ENCODE data around the gene SMKR1. TPM values are rescaled to one million over a fixed set of nuclear protein-coding genes. Genes with fewer than 3 reads are reported as not detected.

SMKR1 gene
- total RNA-seq, 1 experiment from 2014 or later: 0.37 TPM

GRCh38 chr7:129482781-129483180 lies 19.6 kb upstream of the SMKR1 start:
- DNase-seq (ENCODE audit: low read depth): no peak

DNA sequence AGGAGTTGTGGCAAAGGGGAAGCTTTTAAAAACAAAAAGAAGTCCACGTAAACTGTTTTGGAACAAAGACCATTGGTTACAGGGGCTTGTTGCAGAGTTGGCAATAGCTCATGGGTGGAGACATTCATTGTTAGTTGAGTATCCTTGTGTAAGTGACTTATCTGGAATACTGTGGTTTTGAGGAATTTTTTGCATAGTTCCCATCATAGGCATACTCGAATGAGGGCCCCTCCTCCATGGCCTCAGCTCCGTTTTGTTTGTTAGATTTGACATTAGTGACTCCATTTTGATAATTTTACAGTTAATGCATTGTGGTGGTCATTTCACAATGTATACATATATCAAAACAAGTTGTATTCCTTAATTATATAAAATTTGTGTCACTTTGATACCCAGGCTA lies 12.8 kb upstream of the SMKR1 start:
- peak; percentile 77 for DNase-seq (ENCODE audit: low read depth)

DNA sequence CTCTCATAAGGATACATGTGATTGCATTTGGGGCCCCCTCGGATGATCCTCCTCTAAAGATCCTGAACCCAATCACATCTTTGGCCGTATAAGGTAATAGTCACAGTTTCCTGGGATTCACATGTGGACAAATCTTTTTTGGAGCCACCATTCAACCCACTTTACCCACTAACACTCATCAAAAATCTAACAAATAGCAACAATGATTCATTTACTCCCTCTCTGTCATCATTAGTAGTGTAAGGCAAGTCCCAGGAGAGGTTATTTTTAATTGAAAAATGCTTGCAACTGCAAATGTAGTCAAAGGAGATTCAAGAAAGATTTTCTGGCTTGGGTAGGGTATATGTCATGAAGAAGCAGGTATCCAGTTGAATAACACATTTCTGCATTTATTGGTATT lies 9.9 kb upstream of the SMKR1 start:
- DNase-seq (ENCODE audit: low read depth): peak; percentile 27

DNA sequence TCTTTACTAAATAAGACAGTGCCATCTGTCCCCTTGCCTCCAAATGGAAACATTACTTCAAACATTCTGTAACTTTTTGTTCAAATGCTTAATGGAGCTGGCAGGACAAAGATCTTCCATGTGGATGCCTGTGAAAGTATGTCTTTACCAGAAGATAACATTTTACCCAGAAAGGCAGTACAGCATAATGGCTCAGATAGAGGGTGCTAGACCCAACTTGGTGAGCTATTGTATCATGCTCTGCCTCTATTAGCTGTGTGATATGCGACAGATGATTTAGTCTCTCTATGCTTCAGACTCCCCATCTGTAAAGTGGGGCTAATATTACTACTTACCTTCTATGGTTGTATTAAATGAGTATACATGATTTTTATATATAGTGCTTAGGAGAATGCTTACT lies 8.8 kb upstream of the SMKR1 start:
- peak; percentile 46 for DNase-seq (ENCODE audit: low read depth)

DNA sequence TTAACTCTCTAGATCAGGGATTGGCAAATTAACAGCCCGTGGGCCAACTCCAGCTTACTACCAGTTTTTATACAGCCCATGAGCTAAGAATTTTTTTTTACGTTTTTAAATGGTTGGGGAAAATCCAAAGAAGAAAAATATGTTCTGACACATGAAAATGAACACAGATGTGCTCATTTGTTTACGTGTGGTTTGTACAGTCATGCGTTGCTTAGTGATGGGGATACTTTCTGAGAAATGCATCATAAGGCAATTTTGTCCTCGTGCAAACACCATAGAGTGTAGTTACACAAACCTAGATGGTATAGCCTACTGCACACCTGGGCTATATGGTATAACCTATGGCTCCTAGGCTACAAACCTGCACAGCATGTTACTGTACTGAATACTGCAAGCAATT lies 8.3 kb upstream of the SMKR1 start:
- DNase-seq (ENCODE audit: low read depth): peak; percentile 92

GRCh38 chr7:129495987-129496386 lies 6.3 kb upstream of the SMKR1 start:
- DNase-seq (ENCODE audit: low read depth): no peak

DNA sequence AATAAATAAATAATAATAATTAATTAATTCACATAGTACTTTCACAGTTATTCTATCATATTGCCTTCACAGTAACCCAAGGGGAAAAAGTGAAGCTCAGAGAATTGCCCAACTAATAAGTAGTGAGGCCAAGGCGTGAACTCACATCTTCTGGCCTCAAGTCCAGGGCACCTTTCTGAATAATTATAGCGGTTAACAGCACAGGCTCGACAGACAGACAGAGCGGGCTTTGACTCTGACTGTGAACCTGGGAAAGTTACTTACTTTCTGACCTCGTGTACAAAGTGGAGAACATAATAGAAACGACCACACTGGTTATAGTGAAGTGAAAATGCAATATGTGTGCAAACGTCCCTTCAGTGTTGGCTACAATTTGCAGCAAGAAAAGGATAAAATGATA lies 5.7 kb upstream of the SMKR1 start:
- no peak for DNase-seq (ENCODE audit: low read depth)

GRCh38 chr7:129497156-129497555 lies 5.2 kb upstream of the SMKR1 start:
- DNase-seq (ENCODE audit: low read depth): no peak

- DNase-seq (ENCODE audit: low read depth): no peak
Observed at GRCh38 chr7:129498021-129498420, 4.3 kb upstream of the SMKR1 start.

GRCh38 chr7:129499999-129500398 lies 2.3 kb upstream of the SMKR1 start:
- peak; percentile 10 for DNase-seq (ENCODE audit: low read depth)

DNA sequence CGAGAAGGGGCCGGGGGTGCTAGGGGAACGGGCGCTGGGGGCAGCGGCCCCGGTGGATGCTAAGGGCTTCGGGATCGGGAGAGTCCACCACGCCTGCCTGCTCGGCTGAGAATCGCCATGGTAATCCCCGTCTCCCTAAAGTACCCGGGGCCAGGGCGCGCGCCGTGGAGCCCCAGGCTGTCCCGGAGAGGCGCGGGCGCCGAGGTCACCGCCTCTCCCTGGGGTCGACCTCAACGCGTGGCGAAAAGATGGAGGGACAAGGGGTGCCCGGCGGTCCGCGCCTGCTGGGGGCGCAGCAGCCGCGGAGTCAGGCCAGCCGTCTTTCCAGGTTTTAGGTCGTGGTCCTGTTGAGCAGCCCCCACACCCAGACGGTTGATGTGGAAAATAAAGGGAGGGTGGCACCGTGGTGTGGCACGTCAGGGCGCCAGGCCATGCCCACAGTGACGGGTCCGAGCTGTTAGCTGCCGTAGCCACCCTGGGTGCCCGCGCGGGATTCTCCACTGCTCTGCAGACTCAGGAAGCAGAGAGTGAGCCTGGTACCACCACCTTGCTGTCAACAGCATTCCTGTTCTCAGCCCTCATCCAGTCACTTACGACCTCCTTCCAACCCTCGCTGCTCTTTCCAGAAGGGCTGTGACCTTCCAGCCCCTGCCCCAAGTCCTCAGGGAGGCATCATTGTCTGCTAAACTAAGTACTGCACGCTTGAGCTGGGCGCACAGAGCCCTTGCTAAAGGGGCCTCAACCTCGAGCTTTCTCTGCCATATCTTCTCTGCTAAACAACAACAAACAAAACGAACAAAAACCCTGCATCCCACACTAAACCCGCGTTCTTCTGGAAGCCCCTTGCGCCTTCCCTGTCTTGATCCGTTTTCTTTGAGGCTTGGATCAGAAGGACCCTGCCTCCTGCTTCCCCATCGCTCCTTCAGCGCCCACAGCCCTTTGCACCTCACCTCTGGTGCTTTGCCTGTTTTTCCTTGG lies 666 bp downstream of the SMKR1 start:
- DNase-seq (ENCODE audit: low read depth): peak; percentile 9

DNA sequence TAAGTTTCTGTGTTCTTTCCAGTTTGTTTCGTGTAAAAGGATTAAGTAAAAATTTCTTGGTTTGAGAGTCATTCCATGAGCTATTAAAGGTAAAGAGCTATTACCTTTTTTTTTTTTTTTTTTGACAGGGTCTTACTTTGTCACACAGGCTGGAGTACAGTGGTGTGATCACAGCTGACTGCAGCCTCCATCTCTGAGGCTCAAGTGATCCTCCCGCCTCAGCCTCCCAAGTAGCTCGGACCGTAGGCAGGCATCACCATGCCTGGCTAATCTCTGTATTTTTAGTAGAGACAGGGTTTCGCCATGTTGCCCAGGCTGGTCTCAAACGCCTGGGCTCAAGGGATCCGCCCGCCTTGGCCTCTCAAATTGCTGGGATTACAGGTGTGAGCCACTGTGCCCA lies 1.4 kb downstream of the SMKR1 start:
- DNase-seq (ENCODE audit: low read depth): no peak

GRCh38 chr7:129512192-129512591 lies 9.9 kb downstream of the SMKR1 start:
- no peak for DNase-seq (ENCODE audit: low read depth)

DNA sequence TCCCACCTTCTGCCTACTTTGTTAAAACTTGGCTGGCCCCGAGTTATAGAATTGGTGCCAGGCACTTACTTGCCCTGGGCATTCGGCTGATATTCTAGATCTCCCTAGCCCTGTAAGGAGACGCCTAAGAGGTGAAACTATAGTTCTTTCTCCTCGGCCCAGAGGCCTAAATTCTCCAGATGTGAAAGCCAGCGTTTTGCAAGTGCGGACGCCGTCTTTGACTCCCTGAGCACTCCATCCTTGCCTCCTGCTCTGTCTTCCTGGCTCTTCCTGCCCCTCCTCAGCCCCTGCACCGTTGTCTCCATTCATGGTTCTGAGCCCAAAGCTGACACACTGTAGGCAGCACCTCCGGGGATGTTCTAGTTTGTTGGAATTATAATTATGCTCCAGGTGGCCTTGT lies 11.2 kb downstream of the SMKR1 start:
- DNase-seq (ENCODE audit: low read depth): no peak

GRCh38 chr7:129514683-129515082 lies 12.4 kb downstream of the SMKR1 start:
- peak; percentile 49 for DNase-seq (ENCODE audit: low read depth)

- DNase-seq (ENCODE audit: low read depth): no peak
Observed at GRCh38 chr7:129515381-129515780, 13.1 kb downstream of the SMKR1 start.

DNA sequence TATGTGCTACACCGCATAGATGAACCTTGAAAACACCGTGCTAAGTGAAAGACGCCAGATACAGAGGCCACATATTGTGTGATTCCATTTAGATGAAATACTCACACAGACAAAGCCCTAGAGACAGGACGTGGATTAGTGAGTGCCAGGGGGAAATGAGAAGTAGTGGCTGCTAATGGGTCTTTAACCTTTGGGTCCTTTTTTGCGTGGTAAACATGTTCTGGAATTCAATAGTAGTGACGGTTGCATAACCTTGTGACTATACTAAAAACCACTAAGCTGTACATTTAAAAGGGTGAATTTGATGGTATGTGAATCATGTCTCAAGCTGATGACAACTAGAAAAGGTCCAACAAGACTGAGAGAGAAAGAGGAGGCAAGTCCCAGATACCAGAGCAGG lies 15.6 kb downstream of the SMKR1 start:
- DNase-seq (ENCODE audit: low read depth): no peak

GRCh38 chr7:129519464-129519863 lies 17.1 kb downstream of the SMKR1 start:
- no peak for DNase-seq (ENCODE audit: low read depth)

- DNase-seq (ENCODE audit: low read depth): no peak
Observed at GRCh38 chr7:129522088-129522970, 20.0 kb downstream of the SMKR1 start.

DNA sequence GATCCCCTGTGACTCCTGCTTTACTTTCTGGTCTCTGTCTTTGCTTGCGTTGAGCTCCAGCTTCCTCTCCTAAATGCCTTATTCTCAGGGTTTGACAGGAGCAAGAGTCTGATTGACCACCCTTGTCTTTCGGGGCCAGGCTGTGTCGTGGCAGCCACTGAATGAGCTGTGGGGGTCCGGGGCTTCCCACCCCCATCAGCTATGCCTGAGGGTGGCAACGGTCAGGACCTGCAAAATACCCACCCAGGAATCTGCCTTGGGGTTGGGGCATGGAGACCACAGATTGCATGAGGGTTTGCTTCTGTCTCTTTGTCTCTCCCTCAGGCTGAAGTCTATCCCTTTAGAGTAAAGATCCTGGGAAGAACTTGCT lies 20.6 kb downstream of the SMKR1 start:
- DNase-seq (ENCODE audit: low read depth): no peak

GRCh38 chr7:129523924-129524323 lies 21.6 kb downstream of the SMKR1 start:
- DNase-seq (ENCODE audit: low read depth): no peak

- peak; percentile 83 for DNase-seq (ENCODE audit: low read depth)
Observed at GRCh38 chr7:129524405-129524804, 22.1 kb downstream of the SMKR1 start.
